Measurements from ENCODE around the gene NOS1.

GRCh38 chr12:117207675-117208074, 153.8 kb downstream of the NOS1 start:
- TF ChIP-seq, protein P1, sequence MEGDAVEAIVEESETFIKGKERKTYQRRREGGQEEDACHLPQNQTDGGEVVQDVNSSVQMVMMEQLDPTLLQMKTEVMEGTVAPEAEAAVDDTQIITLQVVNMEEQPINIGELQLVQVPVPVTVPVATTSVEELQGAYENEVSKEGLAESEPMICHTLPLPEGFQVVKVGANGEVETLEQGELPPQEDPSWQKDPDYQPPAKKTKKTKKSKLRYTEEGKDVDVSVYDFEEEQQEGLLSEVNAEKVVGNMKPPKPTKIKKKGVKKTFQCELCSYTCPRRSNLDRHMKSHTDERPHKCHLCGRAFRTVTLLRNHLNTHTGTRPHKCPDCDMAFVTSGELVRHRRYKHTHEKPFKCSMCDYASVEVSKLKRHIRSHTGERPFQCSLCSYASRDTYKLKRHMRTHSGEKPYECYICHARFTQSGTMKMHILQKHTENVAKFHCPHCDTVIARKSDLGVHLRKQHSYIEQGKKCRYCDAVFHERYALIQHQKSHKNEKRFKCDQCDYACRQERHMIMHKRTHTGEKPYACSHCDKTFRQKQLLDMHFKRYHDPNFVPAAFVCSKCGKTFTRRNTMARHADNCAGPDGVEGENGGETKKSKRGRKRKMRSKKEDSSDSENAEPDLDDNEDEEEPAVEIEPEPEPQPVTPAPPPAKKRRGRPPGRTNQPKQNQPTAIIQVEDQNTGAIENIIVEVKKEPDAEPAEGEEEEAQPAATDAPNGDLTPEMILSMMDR (IDR thresholded peaks at IDR 0.05), result no peak
- TF ChIP-seq POLR2A (IDR thresholded peaks at IDR 0.05), result no peak
